Loucy (cell line): ENCODE results near the gene PLXNA4.

Experiments
- CTCF ChIP-seq: fragments of 200-600 bp; sonication (generic); conservative IDR thresholded peaks from 2 replicates; pipeline ENCODE4 v1.5.1; 2014; ENCODE audit warnings: mild to moderate bottlenecking, antibody characterized with exemption, low read length
- EZH2phosphoT487 ChIP-seq: fragments of 200-600 bp; IDR thresholded peaks from 2 replicates; pipeline ENCODE4 v1.6.1; 2018; ENCODE audit warnings: antibody characterized with exemption, mild to moderate bottlenecking, moderate library complexity, borderline replicate concordance

DNA sequence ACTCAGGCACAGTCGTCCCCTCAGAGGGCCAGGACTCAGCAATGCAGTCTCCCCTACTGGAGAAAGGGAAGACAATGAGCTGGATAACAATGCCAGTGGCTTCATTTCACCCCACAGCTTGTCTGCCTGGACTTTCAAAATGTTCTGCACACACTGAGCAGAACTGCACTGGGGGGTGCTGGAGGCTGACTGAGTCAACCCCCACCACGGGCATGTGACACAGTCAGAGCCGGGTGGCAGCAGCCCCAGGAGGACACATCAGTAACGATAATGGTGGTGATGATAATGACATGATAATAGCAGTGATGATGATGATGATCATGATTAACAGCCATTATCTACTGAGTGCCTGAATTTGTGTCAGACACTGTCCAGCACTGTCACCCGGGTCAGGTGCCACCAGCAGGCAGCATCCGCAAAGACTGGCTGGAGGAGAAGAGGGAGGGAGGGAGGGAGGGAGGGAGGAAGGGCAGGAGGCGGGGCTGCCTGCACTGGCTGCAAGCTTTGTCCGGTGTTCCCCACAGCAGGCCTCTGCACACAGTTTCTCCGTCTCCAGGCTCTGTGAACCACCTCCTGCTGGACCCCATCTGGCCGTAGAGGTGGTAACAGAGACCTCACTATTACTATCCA lies 67.4 kb downstream of the PLXNA4 start:
- TF ChIP-seq CTCF (no peak), EZH2phosphoT487 (no peak)
